Kasumi-1 (cell line): ENCODE measurements around the gene KIAA1671.

Experiments used
- DNase-seq, 2 experiments: peaks; one replicate each; lab custom pipeline; 2025; lab: John Stamatoyannopoulos, UW

KIAA1671 gene

DNA sequence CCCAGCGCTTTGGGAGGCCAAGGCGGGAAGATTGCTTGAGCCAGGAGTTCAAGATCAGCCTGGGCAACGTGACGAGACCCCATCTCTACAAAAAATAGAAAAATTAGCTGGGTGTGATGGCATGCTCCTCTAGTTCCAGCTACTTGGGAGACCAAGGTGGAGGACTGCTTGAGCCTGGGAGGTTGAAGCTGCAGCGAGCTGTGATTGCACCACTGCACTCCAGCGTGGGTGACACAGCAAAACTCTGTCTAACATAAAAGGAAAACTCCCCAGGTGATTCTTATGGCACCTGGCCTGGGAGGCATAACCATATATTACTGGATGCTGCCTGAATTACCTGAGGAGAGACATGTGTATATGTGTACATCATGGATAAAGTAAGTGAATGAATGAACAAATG is 29.1 kb downstream of the KIAA1671 start:
- DNase-seq: no peak

DNA sequence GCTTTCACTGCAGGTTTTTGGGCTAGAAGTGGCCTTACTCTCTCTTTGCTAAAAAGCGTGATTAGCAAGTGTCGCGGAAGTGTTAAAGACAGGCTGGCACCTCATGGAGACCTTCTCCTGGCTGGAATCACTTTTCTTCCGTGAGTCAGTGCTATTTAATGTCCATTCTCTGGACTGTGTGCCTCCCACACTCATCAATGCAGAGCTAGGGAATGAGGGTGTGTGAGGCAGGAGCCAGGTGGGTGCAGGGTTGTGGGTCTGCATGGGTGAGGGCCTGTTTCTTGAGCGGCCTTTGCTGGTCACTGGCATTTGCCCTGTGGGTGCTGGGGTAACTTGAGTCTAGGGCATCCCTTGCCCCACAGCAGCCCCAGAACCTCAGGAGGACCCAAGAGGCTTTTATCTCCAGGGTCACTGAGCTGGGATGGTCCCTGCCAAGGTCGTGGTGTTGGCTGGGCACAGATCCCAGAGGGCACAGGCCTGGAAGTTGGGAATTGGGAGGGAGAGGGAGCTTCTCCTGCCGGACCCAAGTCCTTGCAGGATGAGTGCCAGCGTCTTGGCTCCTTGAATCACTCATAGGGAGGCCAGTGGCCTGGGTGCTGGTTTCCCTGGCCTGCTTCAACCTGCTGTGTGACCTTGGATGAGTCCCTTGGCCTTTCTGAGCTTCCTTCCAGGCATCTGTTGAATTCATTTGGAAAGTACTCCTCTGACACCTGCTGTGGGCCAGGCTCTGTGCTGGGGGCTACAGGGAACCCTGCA is 30.0 kb downstream of the KIAA1671 start:
- DNase-seq: no peak

DNA sequence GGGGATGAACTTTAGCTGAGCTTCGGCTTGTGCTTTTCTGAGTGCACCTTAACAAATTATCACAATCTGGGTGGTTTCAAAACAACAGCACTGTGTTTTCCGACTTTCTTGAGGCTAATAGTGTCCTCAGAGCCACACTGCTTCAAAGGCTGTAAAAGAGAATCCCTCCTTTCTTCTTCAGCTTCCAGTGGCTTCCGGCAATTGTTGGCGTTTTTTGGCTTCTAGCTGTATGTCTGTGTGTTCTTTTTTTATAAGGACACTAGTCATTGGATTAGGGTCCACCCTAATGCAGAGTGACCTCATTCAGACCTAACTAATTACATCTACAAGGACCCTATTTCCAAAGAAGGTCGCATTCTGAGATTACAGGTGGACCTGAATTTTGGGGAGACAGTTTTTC is 30.6 kb downstream of the KIAA1671 start:
- no peak for DNase-seq

GRCh38 chr22:24984122-24984521 is 31.6 kb downstream of the KIAA1671 start:
- DNase-seq: no peak

DNA sequence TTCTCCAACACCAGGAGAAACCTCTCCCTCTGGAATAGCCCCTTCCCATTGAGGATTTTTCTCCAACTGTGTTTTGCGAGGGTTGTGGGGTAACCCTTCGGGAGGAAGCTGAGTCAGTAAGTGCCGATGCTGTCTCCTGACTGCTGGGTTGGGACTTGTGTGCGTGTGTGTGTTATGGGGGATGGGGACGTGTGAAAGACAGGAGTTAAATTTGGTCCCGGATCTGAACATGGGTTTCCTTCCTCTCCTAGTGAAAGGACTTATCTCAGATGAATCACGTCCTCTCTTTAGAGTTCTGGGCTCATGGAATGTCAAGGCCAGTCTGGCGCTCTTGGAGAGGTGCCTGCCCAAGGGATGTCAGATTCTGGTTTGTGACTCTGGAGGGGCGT is 33.3 kb downstream of the KIAA1671 start:
- DNase-seq: peak in 1 of 2 experiments; percentile 34

DNA sequence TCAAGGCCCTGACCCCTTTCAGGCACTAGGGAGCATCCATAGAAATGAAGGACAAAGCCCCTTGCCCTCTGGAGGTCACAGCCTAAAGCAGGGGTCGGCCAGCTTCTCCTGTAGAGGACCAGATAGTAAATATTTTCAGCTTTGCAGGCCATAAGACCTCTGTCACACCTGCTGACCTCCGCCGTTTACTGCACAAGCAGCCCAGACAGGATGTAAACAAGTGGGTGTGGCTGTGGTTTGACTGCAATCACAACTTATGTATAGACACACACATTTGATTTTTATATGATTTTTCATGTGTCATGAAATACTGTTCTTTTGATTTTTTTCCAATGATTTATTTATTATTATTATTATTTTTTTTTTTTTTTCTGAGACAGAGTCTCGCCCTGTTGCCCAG is 34.3 kb downstream of the KIAA1671 start:
- no peak for DNase-seq

DNA sequence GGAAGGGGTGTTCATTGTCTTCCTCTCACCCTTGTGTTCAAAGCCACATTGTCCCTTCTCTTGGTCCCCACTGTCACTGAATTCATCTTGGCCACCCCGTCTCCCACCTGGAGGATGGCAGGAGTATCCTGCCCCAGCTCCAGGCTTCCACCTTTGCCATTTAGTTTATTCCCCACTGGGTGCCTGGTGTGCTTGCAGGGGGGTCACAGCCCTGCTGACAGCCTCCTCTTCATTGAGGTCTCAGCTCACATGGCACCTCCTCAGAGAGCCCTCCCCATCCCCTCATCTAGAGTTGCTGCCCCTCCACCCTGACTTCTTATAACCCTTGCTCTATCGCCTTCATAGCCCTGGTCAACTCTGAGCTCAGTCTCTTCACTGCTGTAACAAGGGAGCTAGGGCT is 36.6 kb downstream of the KIAA1671 start:
- DNase-seq: no peak

- no peak for DNase-seq
Measured at GRCh38 chr22:24989541-24989951, 37.0 kb downstream of the KIAA1671 start.

DNA sequence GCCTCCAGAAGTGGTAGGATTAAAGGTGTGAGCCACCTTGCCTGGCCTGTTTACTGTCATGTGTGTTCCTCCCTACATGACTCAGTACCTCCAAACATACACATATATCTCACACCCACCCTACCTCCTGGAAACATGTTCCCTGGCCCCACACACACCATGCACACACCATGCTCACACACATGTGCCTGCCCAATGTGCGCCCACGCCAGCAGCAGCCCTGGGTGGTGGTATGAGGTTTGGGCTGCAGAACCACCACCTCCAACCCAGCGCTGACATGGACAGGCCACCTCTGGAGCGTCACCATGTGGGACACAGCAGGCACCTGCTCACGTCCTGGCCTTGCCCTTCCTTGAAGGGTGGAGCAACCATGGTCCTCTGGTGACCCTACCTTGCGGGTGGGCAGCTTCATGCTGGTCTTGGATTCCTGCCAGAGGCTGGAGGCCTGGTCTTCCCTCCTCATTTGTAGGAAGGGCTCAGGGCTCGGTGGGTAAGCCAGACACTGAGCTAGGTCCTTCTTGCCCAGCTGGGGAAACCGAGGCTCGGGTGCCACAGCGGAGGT is 37.9 kb downstream of the KIAA1671 start:
- DNase-seq: no peak

- no peak for DNase-seq
Measured at GRCh38 chr22:24992946-24993345, 40.4 kb downstream of the KIAA1671 start.

- no peak for DNase-seq
Measured at GRCh38 chr22:24994070-24994763, 41.7 kb downstream of the KIAA1671 start.

- no peak for DNase-seq
Measured at GRCh38 chr22:24995649-24996180, 43.2 kb downstream of the KIAA1671 start.

- DNase-seq: no peak
Measured at GRCh38 chr22:24996420-24996952, 44.0 kb downstream of the KIAA1671 start.

GRCh38 chr22:24997023-24997422 is 44.5 kb downstream of the KIAA1671 start:
- no peak for DNase-seq

DNA sequence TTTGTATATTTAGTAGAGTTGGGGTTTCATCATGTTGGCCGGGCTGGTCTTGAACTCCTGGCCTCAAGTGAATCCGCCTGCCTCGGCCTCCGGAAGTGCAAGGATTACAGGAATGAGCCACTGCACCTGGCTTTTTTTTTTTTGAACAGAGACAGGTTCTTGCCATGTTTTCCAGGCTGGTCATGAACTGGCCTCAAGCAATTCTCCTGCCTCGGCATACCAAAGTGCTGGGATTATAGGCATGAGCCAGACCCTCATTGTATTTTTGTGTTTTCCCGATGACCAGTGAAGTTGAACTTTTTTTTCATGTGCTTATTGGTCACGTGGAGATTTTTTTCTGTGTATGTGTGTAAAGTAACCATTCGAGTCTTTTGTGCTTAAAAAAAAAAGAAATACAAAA is 48.2 kb downstream of the KIAA1671 start:
- no peak for DNase-seq

DNA sequence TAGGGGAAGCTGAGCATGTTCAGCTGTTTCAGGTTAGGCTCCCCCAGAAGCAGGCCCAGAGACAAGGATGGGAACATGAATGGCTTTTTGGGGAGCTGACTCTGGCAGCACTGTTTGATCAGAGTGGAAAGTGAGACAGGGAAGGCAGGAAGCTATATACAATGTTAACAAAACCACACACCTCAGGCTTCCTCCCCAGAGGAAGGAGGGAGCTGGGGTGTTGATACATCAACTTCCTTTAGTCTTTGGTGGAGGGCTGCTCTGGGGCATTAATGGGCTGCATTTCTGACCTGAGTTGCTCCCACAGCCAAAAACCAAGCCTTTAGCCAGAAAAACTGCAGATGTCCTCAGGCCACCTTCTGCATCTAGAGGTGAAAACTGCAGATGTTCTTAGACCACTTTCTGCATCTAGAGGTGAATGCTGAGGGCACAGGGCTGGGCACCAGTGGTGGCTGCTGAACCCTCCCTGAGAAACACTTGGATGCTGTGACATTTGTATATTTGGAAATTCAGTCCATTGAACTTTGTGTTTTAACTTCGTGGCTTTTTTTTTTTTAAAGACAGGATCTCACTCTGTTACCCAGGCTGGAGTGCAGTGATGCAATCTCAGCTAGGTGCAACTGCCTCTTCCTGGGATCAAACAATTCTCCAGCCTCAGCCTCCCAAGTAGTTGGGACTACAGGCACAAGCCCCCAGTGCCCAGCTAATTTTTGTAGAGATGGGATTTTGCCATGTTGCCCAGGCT is 49.9 kb downstream of the KIAA1671 start:
- peak in 1 of 2 experiments; percentile 4 for DNase-seq

DNA sequence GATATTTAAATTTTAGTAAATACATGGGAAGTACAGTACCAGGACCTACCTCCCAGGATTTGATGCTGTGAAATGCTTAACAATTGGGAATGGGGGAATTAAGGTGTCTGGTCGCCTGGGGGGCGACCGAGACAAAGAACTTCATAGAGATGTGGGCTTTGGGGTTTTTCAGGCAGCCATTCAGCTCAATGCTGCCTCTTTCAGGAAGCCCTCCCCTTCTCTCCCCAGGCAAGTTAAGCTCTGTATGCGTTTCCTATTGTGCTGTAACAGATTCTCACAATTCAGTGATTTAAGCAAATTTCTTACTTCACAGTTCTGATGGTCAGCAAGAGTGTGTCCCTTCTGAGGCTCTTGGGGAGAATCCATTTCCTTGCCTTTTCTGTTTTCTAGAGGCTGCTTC is 53.8 kb downstream of the KIAA1671 start:
- no peak for DNase-seq

- DNase-seq: no peak
Measured at GRCh38 chr22:25007444-25008106, 55.1 kb downstream of the KIAA1671 start.

GRCh38 chr22:25008666-25009065 is 56.1 kb downstream of the KIAA1671 start:
- DNase-seq: no peak

DNA sequence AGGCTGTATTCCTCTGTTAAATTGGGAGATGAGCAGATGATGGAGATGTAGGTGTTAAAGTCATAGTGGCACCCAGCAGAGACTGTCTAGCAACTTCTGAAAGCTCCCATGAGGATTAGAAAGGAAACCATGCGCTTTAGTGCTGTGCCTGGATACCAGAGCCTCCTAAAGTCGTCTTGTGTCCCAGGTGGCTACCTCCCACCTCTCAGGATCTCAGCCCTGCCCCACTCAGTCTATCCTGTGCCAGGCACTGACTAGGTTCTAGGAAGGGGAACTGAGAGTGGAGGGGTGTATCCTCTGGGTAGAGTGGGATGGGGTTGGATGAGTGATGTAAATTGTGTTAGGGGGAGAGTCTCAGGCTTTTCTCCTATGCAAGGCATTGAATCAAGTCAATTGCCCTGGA is 60.2 kb downstream of the KIAA1671 start:
- DNase-seq: no peak

GRCh38 chr22:25013607-25014006 is 61.1 kb downstream of the KIAA1671 start:
- DNase-seq: no peak
